Measurements from ENCODE around the gene SLC8A1. TPM values are rescaled to one million over a fixed set of nuclear protein-coding genes. Genes with fewer than 3 reads are reported as not detected.

The SLC8A1 gene
- total RNA-seq, 1 donor from 2014 or later = 9.6 TPM

GRCh38 chr2:40228310-40228709, 223.6 kb downstream of the SLC8A1 start:
- no peaks in the 10 kb centered on the region for H3F3A ChIP-seq (ENCODE audit: low read depth)
- no peaks in the 10 kb centered on the region for H4K20me1 ChIP-seq (ENCODE audit: low read depth)
- peaks cover 12% of the 10 kb centered on the region for H3K4me1 ChIP-seq
- no peak for DNase-seq (ENCODE audit: low spot score)
- TF ChIP-seq EZH2 (IDR thresholded peaks at IDR 0.05) = no peak
- Mint-ChIP-seq H3K36me3 (no peaks in the 10 kb centered on the region), H3K27me3 (ENCODE audit: insufficient read depth, low read depth) (no peaks in the 10 kb centered on the region), H3K4me3 (no peak overlapping the region), H3K27ac (no peak overlapping the region), H3K4me1 (peaks cover 3% of the 10 kb centered on the region), H3K9me3 (peaks cover 2% of the 10 kb centered on the region)
- H3K27me3 ChIP-seq = no peaks in the 10 kb centered on the region
- H3K4me2 ChIP-seq = no peak overlapping the region
- H3K9ac ChIP-seq = no peak overlapping the region
- H3K27ac ChIP-seq = no peak overlapping the region
- H3K79me2 ChIP-seq (ENCODE audit: low read depth) = no peaks in the 10 kb centered on the region
- no peaks in the 10 kb centered on the region for H3K36me3 ChIP-seq
- no peak overlapping the region for H2AFZ ChIP-seq (replicated peaks)
- no peak overlapping the region for H3K4me3 ChIP-seq
- H3K9me3 ChIP-seq (ENCODE audit: low read depth) = no peaks in the 10 kb centered on the region

- no peaks in the 10 kb centered on the region for H4K20me1 ChIP-seq (ENCODE audit: low read depth)
- H3K79me2 ChIP-seq (ENCODE audit: low read depth) = no peaks in the 10 kb centered on the region
- no peaks in the 10 kb centered on the region for H3F3A ChIP-seq (ENCODE audit: low read depth)
- TF ChIP-seq CTCF (IDR thresholded peaks at IDR 0.05) (no peak), EZH2phosphoT487 (IDR thresholded peaks at IDR 0.05) (no peak), EZH2 (IDR thresholded peaks at IDR 0.05) (no peak)
- H3K36me3 ChIP-seq = no peaks in the 10 kb centered on the region
- Mint-ChIP-seq H3K36me3 (no peaks in the 10 kb centered on the region), H3K27ac (no peak overlapping the region), H3K4me1 (peaks cover 3% of the 10 kb centered on the region), H3K9me3 (no peaks in the 10 kb centered on the region), H3K27me3 (ENCODE audit: insufficient read depth, low read depth) (no peaks in the 10 kb centered on the region), H3K4me3 (no peak overlapping the region)
- H3K4me1 ChIP-seq = peaks cover 12% of the 10 kb centered on the region
- no peak overlapping the region for H3K4me2 ChIP-seq
- no peak for DNase-seq (ENCODE audit: low spot score)
- H3K27ac ChIP-seq = no peak overlapping the region
- no peaks in the 10 kb centered on the region for H3K27me3 ChIP-seq
- H3K9ac ChIP-seq = no peak overlapping the region
- H3K4me3 ChIP-seq = no peak overlapping the region
- no peaks in the 10 kb centered on the region for H3K9me3 ChIP-seq (ENCODE audit: low read depth)
- H2AFZ ChIP-seq (replicated peaks) = no peak overlapping the region
Observed at GRCh38 chr2:40227210-40227609, 224.7 kb downstream of the SLC8A1 start.

GRCh38 chr2:40226637-40227036, 225.3 kb downstream of the SLC8A1 start:
- no peak overlapping the region for H3K4me3 ChIP-seq
- no peaks in the 10 kb centered on the region for H3K27me3 ChIP-seq
- H3K4me2 ChIP-seq = no peak overlapping the region
- no peaks in the 10 kb centered on the region for H3K36me3 ChIP-seq
- Mint-ChIP-seq H3K4me3 (no peak overlapping the region), H3K27me3 (ENCODE audit: insufficient read depth, low read depth) (no peaks in the 10 kb centered on the region), H3K9me3 (peaks cover 3% of the 10 kb centered on the region), H3K36me3 (no peaks in the 10 kb centered on the region), H3K27ac (no peak overlapping the region), H3K4me1 (peaks cover 3% of the 10 kb centered on the region)
- no peaks in the 10 kb centered on the region for H3K9me3 ChIP-seq (ENCODE audit: low read depth)
- no peak overlapping the region for H3K27ac ChIP-seq
- DNase-seq (ENCODE audit: low spot score) = no peak
- TF ChIP-seq EZH2 (IDR thresholded peaks at IDR 0.05) (no peak), CTCF (IDR thresholded peaks at IDR 0.05) (no peak), EZH2phosphoT487 (IDR thresholded peaks at IDR 0.05) (no peak)
- peaks cover 12% of the 10 kb centered on the region for H3K4me1 ChIP-seq
- H4K20me1 ChIP-seq (ENCODE audit: low read depth) = no peaks in the 10 kb centered on the region
- no peak overlapping the region for H2AFZ ChIP-seq (replicated peaks)
- no peaks in the 10 kb centered on the region for H3K79me2 ChIP-seq (ENCODE audit: low read depth)
- H3K9ac ChIP-seq = no peak overlapping the region
- H3F3A ChIP-seq (ENCODE audit: low read depth) = no peaks in the 10 kb centered on the region

- Mint-ChIP-seq H3K9me3 (peaks cover 6% of the 10 kb centered on the region), H3K36me3 (no peaks in the 10 kb centered on the region), H3K27ac (no peak overlapping the region), H3K27me3 (ENCODE audit: insufficient read depth, low read depth) (no peaks in the 10 kb centered on the region), H3K4me1 (peaks cover 3% of the 10 kb centered on the region), H3K4me3 (no peak overlapping the region)
- Histone ChIP-seq H3K4me3 (no peak overlapping the region), H3F3A (ENCODE audit: low read depth) (no peaks in the 10 kb centered on the region), H3K27ac (no peak overlapping the region), H3K9ac (no peak overlapping the region), H3K36me3 (no peaks in the 10 kb centered on the region), H3K27me3 (no peaks in the 10 kb centered on the region), H3K79me2 (ENCODE audit: low read depth) (no peaks in the 10 kb centered on the region), H4K20me1 (ENCODE audit: low read depth) (no peaks in the 10 kb centered on the region), H3K4me1 (peaks cover 12% of the 10 kb centered on the region), H3K4me2 (no peak overlapping the region), H2AFZ (replicated peaks) (no peak overlapping the region), H3K9me3 (ENCODE audit: low read depth) (no peaks in the 10 kb centered on the region)
- no peak for DNase-seq (ENCODE audit: low spot score)
- TF ChIP-seq EZH2phosphoT487 (IDR thresholded peaks at IDR 0.05) (no peak), CTCF (IDR thresholded peaks at IDR 0.05) (no peak)
Observed at GRCh38 chr2:40225670-40226210, 226.2 kb downstream of the SLC8A1 start.

All from neural progenitor cell (in vitro differentiated cells).